NCI-H2029 (cell line): Measurements from ENCODE around the gene TEAD2.
"Not testable (repeated sequence)": the region's sequence is repeated elsewhere in the genome, so short reads cannot be mapped to it uniquely, and the experiment has no call there.

Experiments used
- DNase-seq: peaks from one replicate; lab custom pipeline; 2025; lab: John Stamatoyannopoulos, UW

The TEAD2 gene

GRCh38 chr19:49331616-49332055 is 30.6 kb downstream of the TEAD2 start:
- DNase-seq = no peak

- not testable (repeated sequence) for DNase-seq
Observed at GRCh38 chr19:49331187-49331586, 31.0 kb downstream of the TEAD2 start.

- DNase-seq = no peak
Observed at GRCh38 chr19:49328741-49329140, 33.5 kb downstream of the TEAD2 start.

GRCh38 chr19:49327878-49328544 is 34.2 kb downstream of the TEAD2 start:
- no peak for DNase-seq

- no peak for DNase-seq
Observed at GRCh38 chr19:49326165-49326704, 36.0 kb downstream of the TEAD2 start.

- not testable (repeated sequence) for DNase-seq
Observed at GRCh38 chr19:49325756-49326155, 36.5 kb downstream of the TEAD2 start.

- no peak for DNase-seq
Observed at GRCh38 chr19:49324801-49325576, 37.2 kb downstream of the TEAD2 start, which contains the start of gene SLC6A16. Gene SLC6A16 (minus strand): TSS chr19:49325191. CDS start chr19:49311347, 13,844 bp downstream.

GRCh38 chr19:49318296-49318695 is 43.9 kb downstream of the TEAD2 start:
- no peak for DNase-seq

GRCh38 chr19:49316284-49316683 is 45.9 kb downstream of the TEAD2 start:
- DNase-seq = no peak

GRCh38 chr19:49315111-49315510 is 47.1 kb downstream of the TEAD2 start:
- DNase-seq = no peak

GRCh38 chr19:49309087-49309486 is 53.1 kb downstream of the TEAD2 start:
- no peak for DNase-seq

GRCh38 chr19:49306734-49307133 is 55.5 kb downstream of the TEAD2 start:
- not testable (repeated sequence) for DNase-seq

GRCh38 chr19:49301866-49302252 is 60.4 kb downstream of the TEAD2 start:
- DNase-seq = no peak

GRCh38 chr19:49301165-49301865 is 60.9 kb downstream of the TEAD2 start:
- DNase-seq = peak; percentile 12

GRCh38 chr19:49298653-49299052 is 63.6 kb downstream of the TEAD2 start:
- DNase-seq = not testable (repeated sequence)

- DNase-seq = no peak
Observed at GRCh38 chr19:49297403-49297802, 64.8 kb downstream of the TEAD2 start.

- DNase-seq = no peak
Observed at GRCh38 chr19:49295208-49295880, 66.9 kb downstream of the TEAD2 start.

GRCh38 chr19:49294401-49294800 is 67.8 kb downstream of the TEAD2 start:
- DNase-seq = no peak
